CD4-positive, alpha-beta T cell treated with Interleukin-15 for 1 hour (primary cell): ENCODE results near the gene VNN1.

ENCODE experiments used
- DNase-seq: peaks from one replicate; pipeline ENCODE4 v3.0.0-alpha.2; 2020

VNN1 gene, protein sequence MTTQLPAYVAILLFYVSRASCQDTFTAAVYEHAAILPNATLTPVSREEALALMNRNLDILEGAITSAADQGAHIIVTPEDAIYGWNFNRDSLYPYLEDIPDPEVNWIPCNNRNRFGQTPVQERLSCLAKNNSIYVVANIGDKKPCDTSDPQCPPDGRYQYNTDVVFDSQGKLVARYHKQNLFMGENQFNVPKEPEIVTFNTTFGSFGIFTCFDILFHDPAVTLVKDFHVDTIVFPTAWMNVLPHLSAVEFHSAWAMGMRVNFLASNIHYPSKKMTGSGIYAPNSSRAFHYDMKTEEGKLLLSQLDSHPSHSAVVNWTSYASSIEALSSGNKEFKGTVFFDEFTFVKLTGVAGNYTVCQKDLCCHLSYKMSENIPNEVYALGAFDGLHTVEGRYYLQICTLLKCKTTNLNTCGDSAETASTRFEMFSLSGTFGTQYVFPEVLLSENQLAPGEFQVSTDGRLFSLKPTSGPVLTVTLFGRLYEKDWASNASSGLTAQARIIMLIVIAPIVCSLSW

GRCh38 chr6:132713352-132714134 lies at the start of gene VNN1:
Gene VNN1 (minus strand): TSS chr6:132714055. CDS start chr6:132714035, 20 bp downstream.
- peak; percentile 68 for DNase-seq

- peak; percentile 52 for DNase-seq
Observed at GRCh38 chr6:132763269-132763668, 49.4 kb upstream of the VNN1 start.

DNA sequence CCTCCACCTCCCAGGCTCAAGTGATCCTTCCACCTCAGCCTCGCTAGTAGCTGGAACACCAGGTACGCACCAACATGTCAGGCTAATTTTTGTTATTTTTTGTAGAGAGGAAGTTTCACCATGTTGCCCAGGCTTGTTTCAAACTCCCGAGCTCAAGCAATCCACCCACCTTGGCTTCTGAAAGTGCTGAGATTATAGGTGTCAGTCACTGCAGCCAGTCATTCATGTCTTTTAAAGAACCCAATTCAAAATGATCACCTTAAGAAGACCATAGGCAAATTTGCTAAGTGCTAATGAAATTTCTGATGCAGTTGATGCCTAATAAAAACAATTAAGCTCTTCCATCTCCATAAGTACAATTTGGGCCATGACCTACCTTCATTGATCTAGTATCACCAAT lies 46.4 kb upstream of the VNN1 start:
- DNase-seq = no peak

DNA sequence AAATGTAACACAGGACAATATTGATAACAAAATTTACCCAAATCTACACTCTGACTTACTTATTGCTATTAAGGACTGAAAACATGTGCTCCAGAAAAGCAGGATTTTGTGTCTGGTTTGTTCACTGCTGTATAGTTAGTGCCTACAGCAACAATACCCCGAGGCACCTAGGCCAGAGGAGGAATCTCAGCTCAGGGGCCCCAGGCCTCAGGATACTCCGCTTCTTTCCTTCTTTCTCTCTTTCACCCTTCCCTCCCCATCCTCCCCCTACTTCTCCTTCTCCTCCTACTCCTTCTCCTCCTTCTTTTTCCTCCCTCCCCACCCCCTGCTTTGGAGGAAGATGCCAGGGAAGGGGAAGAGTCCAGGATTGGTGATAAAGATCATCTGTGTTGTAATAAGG lies 44.8 kb upstream of the VNN1 start:
- no peak for DNase-seq

GRCh38 chr6:132752255-132752654 lies 38.4 kb upstream of the VNN1 start:
- DNase-seq = no peak

DNA sequence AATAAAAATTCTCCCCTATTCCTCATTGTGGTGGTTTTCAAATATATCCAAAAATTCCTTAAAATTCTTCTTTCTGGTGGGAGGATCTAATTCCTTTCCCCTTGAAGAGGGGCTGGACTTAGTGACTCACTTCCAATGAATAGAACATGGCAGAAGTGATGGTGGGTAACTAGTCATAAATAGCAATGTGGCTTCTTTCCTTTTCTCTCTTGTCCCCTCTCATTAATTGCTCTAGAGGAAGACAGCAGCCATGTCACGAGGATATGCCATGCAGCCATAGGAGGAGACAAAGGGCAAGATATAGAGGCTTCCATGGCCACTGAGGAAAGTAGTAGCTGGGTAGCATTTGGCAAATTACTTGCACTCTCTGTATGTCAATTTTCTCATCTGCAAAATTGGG lies 38.0 kb upstream of the VNN1 start:
- no peak for DNase-seq

DNA sequence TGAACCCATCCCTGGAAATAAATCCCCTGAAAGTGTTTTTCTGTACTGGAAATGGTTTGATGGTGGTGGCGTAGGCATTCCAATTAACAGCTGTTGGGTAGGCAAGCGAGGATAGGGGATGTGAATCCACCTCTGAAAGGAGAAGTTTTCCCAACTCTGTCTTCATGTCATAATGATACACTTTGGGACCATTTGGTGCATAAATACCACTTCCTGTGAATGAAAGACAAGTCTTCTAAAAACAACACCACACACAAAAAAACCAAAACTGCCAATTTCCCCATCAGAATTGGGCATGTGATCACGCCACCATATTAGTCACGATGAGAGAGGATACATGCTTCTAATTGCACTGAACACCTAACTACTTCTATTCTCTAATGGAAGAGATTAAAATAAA lies 37.5 kb upstream of the VNN1 start:
- DNase-seq = no peak

GRCh38 chr6:132750455-132751248 lies 36.8 kb upstream of the VNN1 start:
- no peak for DNase-seq

DNA sequence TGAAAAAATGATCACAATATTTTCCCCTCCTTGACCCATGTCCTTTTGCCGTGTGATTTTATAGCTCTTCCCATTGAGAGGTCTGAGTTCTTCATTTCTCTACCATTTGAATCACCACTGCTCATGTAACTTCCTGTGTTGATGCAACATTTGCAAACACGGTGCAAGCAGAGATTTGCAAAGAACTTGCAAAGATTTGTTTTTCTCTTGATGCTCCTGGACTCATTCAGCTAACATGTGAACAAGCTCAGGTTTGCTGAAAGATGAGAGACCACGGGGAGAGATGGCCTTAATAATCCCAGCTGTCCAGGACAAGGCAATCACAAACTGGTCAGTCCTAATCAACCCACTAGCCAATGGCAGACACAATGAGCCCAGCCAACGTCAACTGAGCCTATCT lies 35.3 kb upstream of the VNN1 start:
- DNase-seq = no peak

DNA sequence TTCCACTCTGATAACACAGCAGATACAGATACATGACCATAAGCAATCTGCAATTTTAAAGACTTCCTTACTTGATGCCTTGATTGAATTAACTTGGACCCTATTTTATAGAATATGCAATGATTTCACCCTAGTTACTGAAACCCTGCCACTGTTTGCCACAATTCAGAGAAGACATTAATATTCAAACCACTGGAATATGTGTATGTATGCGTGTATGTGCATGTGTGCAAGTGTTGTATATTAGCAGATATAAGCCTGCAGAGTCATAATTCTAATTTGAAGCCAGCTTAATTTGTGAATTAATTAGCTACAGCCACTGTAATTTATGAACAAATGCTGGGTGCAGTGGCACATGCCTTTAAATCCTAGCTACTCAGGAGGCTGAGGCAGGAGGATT lies 34.6 kb upstream of the VNN1 start:
- DNase-seq = no peak

DNA sequence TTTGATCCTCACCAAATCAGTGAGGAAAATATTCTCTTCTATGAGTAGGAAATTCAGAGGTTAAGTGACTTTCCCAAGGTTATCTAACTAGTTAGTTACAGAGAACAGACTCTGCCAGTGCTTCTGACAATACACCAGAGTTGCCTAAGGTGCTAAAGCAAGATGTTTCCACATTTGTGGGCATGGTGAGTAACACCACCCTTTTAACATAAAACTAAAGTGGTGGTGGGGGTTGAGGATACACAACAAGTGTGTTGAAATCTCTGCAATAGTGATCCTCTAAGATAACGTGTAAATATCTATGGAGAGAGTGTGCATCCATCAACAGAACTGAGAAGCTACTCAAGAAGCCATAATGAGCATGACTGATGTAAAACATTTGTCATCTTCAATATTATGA lies 32.2 kb upstream of the VNN1 start:
- DNase-seq = peak; percentile 24

GRCh38 chr6:132742495-132742894 lies 28.6 kb upstream of the VNN1 start:
- no peak for DNase-seq

DNA sequence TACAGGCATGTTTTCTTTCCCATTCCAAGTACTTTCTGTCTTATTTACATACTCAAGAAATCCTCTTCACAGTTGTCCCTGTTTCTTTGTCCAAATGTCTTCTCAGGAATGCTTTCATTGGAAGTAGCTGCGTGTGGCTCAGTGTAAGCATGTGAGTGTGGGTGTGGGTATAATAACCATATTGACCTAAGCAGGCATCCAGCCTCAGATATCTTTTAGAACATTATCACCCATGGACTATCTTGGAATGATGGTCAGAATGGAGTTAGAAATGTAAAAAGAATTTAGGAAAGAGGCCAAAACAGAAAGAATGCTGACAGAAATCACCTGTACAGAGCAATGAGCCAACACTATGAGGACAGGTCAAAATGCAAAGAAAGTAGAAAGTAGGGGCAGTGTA lies 27.4 kb upstream of the VNN1 start:
- no peak for DNase-seq

DNA sequence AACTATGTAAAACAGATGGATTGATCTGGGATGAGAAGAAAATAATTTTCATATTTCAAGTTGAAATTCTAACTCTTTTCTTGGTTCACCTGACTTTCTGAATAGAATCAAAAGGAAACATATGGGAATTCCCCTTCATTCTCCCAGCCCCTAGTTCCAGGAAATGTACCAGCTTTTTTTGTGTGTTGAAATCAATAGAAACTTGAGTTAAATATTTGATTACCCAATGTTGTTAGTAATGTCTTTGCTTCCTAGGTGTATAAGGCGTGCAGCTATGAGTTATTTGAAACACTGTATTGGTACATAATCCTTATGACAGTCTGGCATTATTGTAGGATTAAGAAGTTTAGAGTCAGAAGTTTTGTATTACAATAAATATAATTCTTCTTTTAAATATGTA lies 22.4 kb upstream of the VNN1 start:
- DNase-seq = no peak

DNA sequence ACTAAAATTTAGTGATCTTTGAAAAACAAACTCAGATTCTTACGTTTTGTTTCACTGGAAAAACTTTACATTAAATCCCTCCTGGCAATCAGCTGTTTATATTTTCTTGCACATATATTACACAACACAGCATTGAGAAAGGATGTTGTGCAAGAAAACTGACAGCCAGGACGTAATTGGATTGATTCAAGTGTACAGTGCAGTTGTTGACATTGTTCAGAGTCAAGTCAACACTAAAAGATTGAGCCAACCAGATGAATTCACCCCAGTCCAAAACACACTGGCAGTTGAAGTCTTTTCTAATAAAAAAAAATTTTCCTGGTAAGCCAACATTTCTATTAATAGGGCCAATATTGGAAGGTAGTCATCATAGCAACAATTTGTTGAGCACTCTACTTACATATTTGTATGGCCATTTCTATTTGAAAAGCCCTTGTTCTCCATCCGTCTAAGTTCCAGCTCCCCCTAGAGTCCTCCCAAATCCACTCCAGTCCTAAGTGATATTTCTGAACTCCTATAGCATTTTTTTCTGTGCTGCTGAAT lies 20.9 kb upstream of the VNN1 start:
- DNase-seq = no peak

GRCh38 chr6:132733814-132734213 lies 20.0 kb upstream of the VNN1 start:
- no peak for DNase-seq

- DNase-seq = no peak
Observed at GRCh38 chr6:132733283-132733682, 19.4 kb upstream of the VNN1 start.

- no peak for DNase-seq
Observed at GRCh38 chr6:132731086-132731485, 17.2 kb upstream of the VNN1 start.

DNA sequence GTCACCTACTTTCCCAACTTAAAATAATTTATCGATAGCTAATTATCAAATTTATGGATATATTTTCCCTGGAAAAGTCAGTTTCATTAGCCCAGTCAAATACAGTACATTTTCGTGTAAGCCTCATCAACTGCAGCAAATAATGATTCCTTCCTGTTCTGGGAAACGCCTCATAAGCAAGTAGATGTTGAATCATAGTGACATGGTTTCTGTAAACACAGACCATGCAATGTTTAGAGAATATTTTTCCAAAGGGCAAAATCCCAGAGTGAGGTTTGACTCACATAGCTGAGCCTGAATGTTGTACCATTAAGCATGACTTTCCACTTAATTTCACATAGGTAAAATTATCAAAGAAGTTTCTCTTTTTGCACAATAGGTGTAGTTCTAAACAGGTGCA lies 16.7 kb upstream of the VNN1 start:
- no peak for DNase-seq

- no peak for DNase-seq
Observed at GRCh38 chr6:132728616-132729015, 14.8 kb upstream of the VNN1 start.

DNA sequence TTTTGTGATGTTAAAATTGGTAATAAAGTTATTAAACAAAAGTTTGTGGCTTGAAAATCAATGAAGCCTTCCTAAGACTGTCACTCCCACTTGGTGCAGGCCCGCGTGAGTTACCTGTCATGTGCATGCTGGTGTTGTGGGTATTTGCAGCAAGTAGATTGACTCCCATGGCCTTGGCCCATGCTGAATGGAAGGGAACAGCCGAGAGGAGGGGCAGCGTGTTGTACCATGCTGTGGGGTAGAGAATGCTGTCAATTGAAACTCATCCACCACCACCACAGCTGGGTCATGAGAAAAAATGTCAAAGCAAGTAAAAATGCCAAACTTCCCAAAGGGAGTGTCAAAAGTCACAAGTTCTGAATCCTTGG lies 12.7 kb upstream of the VNN1 start:
- DNase-seq = no peak

GRCh38 chr6:132725947-132726607 lies 12.2 kb upstream of the VNN1 start:
- no peak for DNase-seq

GRCh38 chr6:132725471-132725870 lies 11.6 kb upstream of the VNN1 start:
- DNase-seq = no peak
